RCC 7860 (cell line): Measurements from ENCODE around the gene RFC5.
"Not testable (repeated sequence)": the region's sequence is repeated elsewhere in the genome, so short reads cannot be mapped to it uniquely, and the experiment has no call there.

Source experiments
- DNase-seq: peaks from one replicate; pipeline ENCODE4 v3.0.0-alpha.2; 2015; ENCODE audit warnings: low spot score
- FAIRE-seq: peaks from 2 replicates; lab custom pipeline; 2012; peaks lifted over from hg19 to GRCh38; lab: Jason Lieb, UNC

RFC5 gene

DNA sequence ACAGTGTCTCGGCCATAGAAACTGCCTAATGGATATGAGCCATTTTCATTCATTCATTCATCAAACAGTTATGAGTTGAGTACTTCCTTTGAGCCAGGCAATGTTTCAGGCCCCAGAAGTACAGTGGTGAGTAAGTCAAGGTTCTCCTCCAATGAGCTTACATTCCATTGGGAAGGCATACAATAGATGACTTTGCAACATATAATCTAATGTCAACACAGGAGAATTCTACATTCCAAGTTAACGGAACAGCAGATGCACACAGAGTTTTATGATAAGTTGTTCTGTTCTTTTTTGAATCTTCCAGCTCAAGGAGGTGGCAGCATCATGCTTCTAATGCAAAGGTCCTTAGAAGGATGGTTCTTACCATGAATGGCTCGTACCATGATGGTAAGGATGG is 3.2 kb upstream of the RFC5 start:
- FAIRE-seq (no peak), DNase-seq (no peak)

DNA sequence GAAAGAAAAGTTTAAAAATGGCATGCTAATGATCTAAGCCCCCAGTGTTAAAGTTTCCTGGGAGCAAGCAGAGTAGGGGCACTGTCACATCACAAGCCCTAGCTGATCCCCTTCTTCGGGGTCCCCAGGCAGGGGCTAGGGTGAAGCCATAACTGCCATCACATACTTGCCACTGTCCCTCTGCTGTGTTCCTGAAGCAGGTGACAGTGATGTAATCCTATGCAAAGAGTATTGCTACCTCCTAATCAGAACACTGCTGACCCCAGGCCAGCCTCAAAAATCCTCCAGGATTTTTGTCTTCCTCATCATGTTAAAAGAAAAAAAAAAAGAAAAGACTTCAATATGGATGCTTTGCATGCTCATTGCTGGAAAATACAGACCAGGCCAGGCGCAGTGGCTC is 1.2 kb upstream of the RFC5 start:
- FAIRE-seq: no peak
- no peak for DNase-seq

DNA sequence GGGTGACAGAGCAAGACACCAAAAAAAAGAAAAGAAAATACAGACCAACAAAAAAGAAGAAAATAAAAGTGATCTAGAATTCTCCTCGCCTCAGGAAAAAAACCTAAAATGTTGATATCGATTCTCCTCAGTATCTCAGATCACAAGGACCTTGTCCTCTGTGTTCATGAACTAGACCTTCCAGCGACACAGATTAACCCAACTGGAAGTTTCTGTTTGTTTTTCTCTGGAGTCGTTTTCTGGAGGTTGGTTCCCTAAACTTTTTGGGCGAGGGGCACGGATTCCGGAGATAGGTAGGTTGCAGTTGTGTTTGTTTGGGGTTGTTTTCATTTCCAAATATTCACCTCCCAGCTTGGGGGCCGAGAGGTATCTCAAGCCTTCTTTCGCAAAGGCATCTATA is 559 bp upstream of the RFC5 start:
- DNase-seq (no peak), FAIRE-seq (no peak)

DNA sequence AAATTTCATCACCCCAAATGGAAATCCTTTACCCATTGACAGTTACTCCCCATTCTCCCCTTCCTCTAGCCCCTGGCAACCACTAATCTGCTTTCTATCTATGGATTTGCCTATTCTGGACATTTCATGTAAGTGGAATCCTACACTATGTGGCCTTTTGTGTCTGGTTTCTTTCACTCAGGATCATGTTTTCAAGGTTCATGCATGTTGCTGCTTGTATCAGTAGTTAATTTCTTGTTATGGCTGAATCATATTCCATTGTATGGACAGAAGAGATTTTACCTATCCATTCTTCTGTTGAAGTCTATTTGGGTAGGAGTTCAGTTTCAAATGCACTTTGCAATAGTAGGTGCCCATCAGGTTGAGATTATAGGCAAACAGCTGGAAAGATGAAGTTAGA is 1.4 kb downstream of the RFC5 start:
- DNase-seq (no peak), FAIRE-seq (no peak)

DNA sequence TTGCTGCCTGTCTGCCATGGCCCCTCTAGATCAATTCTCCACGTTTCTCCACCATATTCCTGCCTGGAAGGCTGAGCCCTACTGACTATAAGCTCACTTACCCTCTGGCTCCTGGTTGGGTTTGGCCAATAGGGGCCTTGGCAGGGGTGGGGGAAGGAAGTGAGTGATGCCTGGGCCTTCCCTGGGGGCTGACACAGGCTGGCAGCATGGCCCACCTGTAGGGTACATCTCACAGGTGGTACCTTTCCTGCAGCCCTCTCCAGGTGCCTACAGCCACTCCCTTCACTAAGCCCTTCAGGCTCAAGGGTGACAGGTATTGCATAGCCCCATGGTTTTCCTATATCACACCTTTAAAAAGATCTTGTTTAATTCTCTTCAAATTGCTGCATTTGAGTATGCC is 3.5 kb downstream of the RFC5 start:
- FAIRE-seq: no peak

DNA sequence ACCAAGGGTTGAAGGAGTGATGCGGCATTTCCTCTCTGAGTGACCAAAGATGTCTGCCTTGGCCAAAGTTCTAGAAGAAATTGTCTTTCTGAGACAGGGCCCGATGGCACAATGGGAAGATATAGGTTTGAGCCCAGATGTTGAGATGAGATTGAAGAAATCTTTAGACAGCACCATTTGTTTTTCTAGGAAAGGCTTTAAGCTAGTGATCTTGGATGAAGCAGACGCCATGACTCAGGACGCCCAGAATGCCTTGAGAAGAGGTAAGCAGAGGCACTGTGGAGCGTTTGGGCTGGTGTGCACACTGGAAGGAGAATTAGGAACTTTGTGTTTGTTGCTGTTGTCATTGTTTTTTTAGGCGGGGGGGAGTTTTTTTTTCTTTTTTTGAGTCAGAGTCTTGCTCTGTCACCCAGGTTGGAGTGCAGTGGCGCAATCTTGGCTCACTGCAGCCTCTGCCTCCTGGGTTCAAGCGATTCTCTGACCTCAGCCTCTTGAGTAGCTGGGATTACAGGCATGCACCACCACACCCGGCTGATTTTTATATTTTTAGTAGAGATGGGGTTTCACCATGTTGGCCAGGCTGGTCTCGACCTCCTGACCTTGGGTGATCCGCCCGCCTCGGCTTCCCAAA is 5.7 kb downstream of the RFC5 start:
- FAIRE-seq, DNase-seq: not testable (repeated sequence)

More for the DNA sequence above, 3.5 kb downstream of the RFC5 start:
- DNase-seq: no peak

DNA sequence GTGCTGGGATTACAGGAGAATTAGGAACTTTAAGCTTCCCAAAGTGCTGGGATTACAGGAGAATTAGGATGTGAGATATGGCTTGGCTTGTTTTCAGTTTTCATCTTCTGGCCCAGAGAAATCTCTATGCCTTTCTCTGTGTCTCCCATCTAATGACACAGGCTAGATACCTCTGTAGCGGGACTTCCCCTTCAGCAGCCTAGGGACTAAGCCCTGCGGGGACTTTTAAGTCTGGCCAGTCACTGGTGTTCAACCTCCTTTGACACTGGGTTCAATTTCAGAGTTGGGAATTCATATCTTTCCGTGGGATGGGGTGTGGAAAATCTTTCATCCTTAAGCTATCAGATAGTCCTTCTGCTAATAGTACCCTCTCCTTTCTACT is 6.2 kb downstream of the RFC5 start:
- DNase-seq (no peak), FAIRE-seq (no peak)

DNA sequence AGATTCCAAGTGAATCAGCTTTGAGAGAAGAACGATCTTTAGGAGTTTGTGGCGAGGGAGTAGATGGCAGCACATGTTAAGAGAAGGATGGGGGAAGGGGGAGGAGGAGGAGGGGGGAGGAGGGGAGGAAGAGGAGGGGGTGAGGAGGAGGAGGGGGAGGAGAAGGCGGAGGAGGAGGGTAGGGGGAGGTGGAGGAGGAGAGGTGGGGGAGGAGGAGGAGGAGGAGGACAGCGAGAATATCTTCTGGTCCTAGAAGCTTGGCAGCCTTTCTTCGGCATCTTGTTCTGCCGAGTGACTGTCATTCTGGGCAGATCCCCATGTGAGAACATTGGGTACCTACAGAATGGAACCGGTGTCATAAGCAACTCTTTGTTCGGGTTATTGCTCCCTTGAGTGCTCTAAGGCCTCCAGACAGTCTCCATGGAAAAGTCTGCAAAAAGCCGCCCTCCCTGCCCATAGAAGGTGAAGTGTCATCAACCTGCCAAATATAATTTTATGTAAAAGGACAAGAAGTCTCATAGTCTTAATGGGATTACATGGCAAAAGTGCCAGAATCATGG is 6.9 kb downstream of the RFC5 start:
- no peak for FAIRE-seq

DNA sequence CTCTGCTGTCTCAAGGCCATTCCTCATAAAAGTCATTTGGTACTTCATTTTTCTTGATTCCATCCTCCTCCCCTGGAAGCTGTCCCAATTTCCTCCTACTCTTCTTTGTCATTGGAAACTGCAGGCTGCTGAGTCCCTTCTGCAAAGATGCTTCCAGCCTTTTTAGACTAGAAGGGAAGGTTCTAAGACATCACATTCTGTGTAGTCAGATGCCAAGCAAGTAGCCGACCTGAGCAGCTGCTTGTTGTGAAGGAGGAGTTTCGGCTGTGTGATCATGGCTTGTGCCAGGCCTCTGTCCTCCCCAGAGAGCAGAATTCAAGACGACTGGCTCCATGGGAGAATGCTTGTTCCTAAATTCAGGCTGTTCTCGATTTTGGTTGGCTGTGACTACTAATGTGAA is 8.7 kb downstream of the RFC5 start:
- DNase-seq (no peak), FAIRE-seq (no peak)

More for the DNA sequence above, 6.9 kb downstream of the RFC5 start:
- DNase-seq: no peak

DNA sequence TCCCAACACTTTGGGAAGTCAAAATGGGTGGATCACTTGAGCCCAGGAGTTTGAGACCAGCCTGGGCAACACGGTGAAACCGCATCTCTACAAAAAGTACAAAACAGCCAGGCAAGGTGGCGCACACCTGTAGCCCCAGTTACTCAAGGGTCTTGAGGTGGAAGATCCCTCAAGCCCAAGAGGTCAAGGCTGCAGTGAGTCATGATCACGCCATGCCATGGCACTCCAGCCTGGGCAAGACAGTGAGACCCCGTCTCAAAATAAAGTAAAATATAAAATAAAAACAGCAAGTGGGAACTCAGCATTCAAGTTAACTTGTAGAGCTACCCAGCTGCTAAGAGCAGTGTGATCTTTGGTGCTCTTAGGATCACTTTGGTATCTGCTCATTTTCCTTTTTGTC is 12.7 kb downstream of the RFC5 start:
- FAIRE-seq (no peak), DNase-seq (no peak)

DNA sequence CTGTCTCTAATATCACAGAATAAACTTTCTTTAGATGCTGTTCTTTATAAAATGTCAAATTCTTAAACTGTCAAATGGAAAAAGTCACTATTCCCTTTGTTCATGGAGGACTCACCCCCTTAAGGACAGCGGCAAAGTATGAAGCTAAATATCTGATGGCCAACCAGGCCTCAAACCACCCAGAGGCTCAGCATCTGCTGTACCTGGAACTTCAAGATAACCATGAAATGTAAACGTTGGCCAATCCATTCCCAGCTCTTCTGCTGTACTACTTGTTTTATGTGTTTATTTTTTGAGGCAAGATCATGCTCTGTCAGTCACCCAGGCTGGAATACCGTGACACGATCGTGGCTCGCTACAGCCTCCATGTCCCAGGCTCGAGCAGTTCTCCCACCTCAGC is 15.7 kb downstream of the RFC5 start:
- no peak for DNase-seq
- no peak for FAIRE-seq

DNA sequence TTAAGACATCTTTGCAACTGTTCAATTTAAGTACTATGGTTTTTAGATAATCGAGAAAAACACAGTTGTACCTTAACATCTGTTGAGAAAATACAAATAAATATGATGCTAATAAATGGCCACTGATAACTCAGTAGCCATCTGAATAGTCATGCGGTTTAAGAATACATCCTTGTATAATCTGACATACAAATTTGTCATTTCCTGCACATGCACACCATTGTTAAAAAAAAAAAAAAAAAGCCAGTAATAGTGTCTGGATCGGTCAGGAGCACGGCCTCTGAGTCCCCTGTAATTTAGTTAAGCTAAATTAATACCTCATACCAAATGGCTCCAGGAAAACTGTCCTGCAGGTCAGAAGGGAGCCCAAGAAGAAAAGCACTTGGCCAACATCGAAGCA is 16.8 kb downstream of the RFC5 start:
- DNase-seq (no peak), FAIRE-seq (no peak)

DNA sequence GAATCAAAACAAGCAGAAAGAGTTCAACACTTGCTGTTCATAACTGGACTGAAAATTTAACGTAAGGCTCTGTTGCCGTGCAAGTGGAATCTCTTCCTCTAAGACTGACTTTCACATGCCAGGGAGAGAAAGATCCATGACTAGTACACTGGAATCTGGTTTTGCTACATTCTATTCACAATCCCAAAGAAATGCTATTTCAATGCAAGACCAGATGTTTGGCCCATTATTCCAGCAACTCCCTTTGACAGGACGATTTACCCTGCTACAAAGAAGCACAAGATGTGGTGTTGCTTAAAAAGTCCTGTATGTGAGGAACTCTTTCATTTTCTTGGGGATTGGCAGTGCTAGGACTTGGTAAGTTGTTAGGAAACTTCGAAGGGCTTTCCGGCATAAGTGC is 17.4 kb downstream of the RFC5 start:
- FAIRE-seq (no peak), DNase-seq (no peak)

DNA sequence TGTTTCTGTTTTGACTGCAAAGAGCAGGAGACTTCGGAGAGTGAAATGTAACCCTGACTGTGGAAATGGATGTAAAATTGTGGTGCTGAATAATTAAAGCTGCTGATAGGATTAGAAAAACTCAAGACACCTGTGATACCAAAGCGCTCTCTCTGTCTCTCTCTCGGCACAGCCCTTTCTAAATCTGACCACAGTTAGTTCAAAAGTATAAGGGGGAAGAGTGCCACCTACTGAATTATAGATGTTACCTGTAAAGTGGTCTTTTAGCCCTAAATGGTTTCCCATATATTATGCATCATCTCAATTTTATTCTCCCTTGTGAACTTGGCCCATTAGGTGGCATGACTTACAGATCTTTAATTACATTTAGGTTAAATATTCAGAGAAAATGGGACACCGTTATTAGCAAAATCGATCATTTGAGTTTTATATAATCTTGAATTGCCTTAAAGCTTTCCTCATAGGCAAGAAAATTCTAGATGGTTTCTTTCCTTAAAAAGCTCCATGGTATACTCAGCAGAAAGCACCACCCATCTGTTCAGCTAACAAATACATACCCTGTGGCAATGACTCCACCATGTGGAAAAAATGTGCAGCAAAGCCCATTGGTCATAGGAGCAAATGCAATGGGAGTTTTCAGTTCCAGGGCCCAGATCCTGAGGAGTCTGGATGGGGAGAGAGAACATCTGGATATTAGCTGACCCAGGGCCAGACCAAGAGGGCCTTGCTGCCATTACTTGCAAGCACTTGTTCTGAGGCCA is 18.1 kb downstream of the RFC5 start:
- DNase-seq: peak; percentile 33
- no peak for FAIRE-seq

DNA sequence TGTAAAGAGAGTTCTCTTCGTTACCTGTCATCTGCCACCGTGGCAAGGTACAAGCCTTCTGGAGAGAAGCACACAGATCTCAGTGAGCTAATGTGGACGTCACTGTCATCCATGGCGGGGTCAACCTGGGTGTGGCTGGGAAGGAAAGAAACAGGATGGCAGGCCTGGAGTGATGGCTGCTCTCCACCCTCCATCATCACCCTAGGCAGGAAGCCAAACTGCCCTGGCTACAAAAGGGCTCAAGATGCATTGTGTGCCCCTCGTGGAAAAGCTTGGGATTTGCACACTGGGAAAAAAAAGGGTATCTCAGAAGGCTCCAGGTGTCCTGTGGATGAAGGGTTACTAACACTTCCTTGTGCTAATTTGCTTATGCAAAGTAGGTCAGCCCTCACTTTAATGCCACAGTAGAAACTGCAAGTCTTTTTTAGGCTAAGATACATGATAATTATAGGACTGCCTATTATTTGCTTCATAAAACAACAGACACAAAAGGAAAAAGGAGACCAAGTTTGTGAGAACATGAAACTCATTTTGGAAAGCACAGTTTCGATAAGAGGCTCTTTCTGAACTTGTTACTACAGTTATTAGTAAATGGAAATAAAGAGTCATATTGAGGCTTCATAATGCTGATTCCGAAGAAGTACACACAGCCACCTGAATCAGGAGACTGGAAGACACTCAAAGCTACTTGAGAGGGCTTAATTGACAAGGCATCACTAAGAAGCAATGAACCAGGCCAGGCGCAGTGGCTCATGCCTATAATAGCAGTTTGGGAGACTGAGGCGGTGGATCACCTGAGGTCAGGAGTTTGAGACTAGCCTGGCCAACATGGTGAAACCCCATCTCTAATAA is 18.9 kb downstream of the RFC5 start:
- no peak for DNase-seq
- FAIRE-seq: no peak

DNA sequence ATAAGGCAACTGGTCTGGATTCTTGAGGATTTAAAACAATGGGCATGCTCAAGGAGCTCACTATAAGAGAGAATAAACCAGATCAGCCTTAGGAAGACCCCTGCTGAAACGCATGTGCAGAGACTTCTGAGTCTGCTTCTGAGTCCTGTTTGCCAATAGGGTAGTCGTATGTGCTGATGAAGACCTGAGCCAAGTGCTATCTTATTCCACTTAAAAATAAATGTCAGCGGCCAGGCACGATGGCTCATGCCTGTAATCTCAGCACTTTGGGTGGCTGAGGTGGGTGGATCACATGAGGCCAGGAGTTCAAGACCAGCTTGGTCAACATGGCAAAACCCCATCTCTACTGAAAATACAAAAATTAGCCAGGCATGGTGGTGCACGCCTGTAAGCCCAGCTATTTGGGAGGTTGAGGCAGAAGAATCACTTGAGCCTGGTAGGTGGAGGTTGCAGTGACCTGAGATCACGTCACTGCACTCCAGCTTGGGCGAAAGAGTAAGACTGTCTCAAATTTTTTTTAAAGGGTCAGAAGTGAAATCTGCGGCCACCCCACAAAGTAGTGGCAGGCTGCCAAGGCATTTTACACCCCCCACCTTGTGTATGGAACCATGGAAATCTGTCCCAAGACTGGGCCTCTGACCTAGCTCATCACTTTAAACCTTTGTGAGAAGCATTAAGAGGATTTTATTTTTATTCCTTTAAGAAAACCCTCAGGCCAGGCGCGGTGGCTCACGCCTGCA is 20.3 kb downstream of the RFC5 start:
- DNase-seq (no peak), FAIRE-seq (no peak)

DNA sequence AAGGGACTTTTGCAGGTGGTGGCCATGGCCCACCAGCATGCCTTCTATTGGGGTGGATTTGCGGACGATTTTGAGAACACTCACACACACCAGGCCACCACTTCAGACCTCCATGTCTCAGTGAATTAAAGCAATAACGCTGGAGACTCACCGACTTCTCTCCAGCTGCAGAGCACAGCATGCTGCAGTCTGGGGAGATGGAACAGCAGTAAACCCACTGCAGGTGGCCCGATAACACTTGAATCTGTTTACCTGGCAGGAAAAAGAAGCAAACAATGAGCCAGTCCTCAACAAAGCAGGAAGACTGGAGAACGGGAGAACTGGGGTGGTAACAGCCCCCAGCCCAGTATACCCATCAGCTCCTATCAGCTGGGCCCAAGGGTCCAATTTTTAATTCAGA is 21.6 kb downstream of the RFC5 start:
- DNase-seq (no peak), FAIRE-seq (no peak)

DNA sequence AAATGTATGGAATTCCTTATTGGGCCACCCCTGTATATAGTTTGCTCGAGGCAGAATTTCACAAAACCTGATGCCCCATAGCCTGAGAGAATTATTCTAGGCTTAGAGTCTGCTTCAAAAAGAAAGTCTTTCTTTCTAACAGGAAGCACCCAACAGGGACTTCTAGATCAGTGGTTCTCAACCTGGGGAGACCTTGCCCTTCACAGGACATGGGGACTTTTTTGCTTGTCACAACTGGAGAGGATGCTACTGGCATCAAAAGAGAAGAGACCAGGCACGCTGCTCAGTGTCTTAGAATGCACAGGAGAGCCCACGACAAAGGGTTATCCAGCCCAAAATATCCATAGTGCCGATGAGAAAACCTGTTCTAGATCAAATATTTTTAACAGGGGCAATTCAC is 25.6 kb downstream of the RFC5 start:
- no peak for FAIRE-seq
- DNase-seq: no peak

DNA sequence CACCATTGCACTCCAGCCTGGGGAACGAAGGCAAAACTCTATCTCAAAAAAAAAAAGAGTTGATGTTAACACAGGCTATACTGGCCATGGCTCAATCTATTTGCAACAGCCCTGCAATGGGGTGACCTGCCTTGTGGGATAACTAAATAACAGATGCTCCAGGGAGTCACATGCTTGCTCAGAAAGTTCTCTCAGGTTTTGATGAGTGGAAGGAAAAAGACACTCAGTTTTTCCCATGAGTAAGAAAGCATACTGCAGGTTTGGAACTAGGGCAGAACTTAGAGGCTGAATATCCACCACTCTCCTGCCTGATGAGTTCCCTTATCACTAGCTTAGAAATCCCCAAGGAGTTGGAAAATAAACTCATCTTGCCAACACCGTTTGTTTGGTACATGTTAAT is 27.6 kb downstream of the RFC5 start:
- FAIRE-seq (no peak), DNase-seq (no peak)

DNA sequence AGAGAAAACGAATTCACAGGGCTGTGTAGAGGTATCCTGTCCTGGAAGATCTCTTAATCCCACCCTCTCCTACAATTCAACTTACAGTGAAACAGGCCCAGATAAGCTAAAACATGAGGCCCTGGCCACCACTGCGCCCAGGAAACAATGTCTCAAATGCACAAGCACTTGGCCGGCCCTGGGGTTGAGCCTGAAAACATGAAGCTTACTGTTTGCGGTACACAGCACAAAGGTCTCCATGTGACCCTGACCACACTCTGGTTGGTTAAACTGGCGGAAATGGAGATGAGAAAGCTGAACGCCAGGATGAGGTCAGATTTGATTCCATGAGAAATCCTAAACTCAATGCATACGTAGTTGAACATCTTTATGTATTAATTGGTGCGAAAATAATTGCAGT is 28.1 kb downstream of the RFC5 start:
- DNase-seq: no peak
- no peak for FAIRE-seq

DNA sequence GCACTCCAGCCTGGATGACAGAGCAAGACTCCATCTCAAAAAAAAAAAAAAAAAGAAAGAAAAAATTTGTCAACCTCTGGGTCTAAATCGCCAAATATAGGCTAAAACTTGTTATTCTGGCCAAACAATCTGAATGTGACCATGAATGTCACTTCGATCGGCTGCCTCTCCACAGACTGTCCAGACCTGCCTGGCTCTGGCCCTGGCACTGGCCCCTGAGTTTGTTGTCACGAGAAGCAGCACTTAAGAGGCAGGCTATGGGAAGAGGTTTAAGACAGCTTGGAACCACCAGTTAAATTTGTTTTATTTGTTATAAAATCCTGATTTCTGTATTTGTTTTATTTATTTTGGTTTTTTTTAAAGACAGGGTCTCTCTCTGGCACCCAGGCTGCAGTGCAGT is 29.9 kb downstream of the RFC5 start:
- DNase-seq (no peak), FAIRE-seq (no peak)
